ENCODE measurements around the gene EMILIN2. TPM values are rescaled to one million over a fixed set of nuclear protein-coding genes. Genes with fewer than 3 reads are reported as not detected.

Gene EMILIN2
- total and polyA plus RNA-seq, 4 donors = 0.58 to 4.6 (median 1.8) TPM

- H3K27me3 ChIP-seq (ENCODE audit: control insufficient read depth in 4 of 4, insufficient read depth in 4 of 4, low read length in 3 of 4) = no peaks in the 10 kb centered on the region
- whole genome bisulfite sequencing = 95% methylated on average over 13 of the region's 13 CpGs
- no peaks in the 10 kb centered on the region for H3K9me3 ChIP-seq (ENCODE audit: control insufficient read depth in 4 of 4, low read length in 3 of 4)
- no peak overlapping the region for H3K4me3 ChIP-seq (ENCODE audit: low read depth in 1 of 3, low read length in 3 of 3)
- H3K36me3 ChIP-seq (ENCODE audit: control insufficient read depth in 4 of 4, insufficient read depth in 3 of 4, low read depth in 1 of 4, low read length in 3 of 4) = no peaks in the 10 kb centered on the region
- no peak for DNase-seq (ENCODE audit: low spot score)
- H3K4me1 ChIP-seq (ENCODE audit: control insufficient read depth in 4 of 4, insufficient read depth in 4 of 4, low read length in 3 of 4) = no peaks in the 10 kb centered on the region
- H3K27ac ChIP-seq (ENCODE audit: low read depth in 1 of 2, low read length in 2 of 2) = no peak overlapping the region
- H3K9ac ChIP-seq (ENCODE audit: low read depth in 1 of 2, low read length in 2 of 2) = no peak overlapping the region
- TF ChIP-seq REST (IDR thresholded peaks at IDR 0.05) = no peak
- TF ChIP-seq RAD21 (IDR thresholded peaks at IDR 0.05) = no peak
- no peak for TF ChIP-seq FOXA2 (IDR thresholded peaks at IDR 0.05)
- TF ChIP-seq GABPA (IDR thresholded peaks at IDR 0.05 in 1 of 2, conservative IDR thresholded peaks at IDR 0.05 in 1 of 2) = no peak
- TF ChIP-seq RXRA (IDR thresholded peaks at IDR 0.05) = no peak
- TF ChIP-seq TAF1 (conservative IDR thresholded peaks at IDR 0.05) = no peak
- TF ChIP-seq HNF4G (IDR thresholded peaks at IDR 0.05) = no peak
- no peak for TF ChIP-seq FOXA1 (IDR thresholded peaks at IDR 0.05)
- no peak for TF ChIP-seq YY1 (IDR thresholded peaks at IDR 0.05)
- TF ChIP-seq JUND (IDR thresholded peaks at IDR 0.05) = no peak
- no peak for TF ChIP-seq MAX (IDR thresholded peaks at IDR 0.05)
- no peak for TF ChIP-seq NR2F2 (IDR thresholded peaks at IDR 0.05)
- no peak for TF ChIP-seq HNF4A (conservative IDR thresholded peaks at IDR 0.05)
- TF ChIP-seq ATF3 (IDR thresholded peaks at IDR 0.05) = no peak
- no peak for TF ChIP-seq SP1 (IDR thresholded peaks at IDR 0.05)
- TF ChIP-seq ZBTB33 (IDR thresholded peaks at IDR 0.05) = no peak
- TF ChIP-seq CTCF (IDR thresholded peaks at IDR 0.05; ENCODE audit: low read depth, low read length, missing input control) = no peak
Measured at GRCh38 chr18:2884706-2885285, 38.0 kb downstream of the EMILIN2 start.
